HCT116 (cell line): ENCODE measurements around the gene CSPG4.

Source experiments
- CTCF ChIP-seq, 3 experiments: fragments of 200-600 bp in 1 of 3; sonication (generic) in 1 of 3; IDR thresholded peaks in 2 of 3; conservative IDR thresholded peaks in 1 of 3; 2 replicates each; pipeline ENCODE4 v1.5.1; 2012 to 2017; ENCODE audit warnings: low read depth in 2 of 3, low read length in 2 of 3, antibody characterized with exemption in 1 of 3, borderline replicate concordance in 1 of 3, control low read depth in 1 of 3, mild to moderate bottlenecking in 1 of 3, mixed read lengths in 1 of 3, mixed run types in 1 of 3, moderate library complexity in 1 of 3; ENCODE audit not compliant: insufficient read depth in 1 of 3
- POLR2A ChIP-seq: IDR thresholded peaks from 2 replicates; pipeline ENCODE4 v1.7.0; 2011; ENCODE audit warnings: borderline replicate concordance; ENCODE audit not compliant: insufficient read depth, insufficient read length; ENCODE audit errors: extremely low read depth
- REST ChIP-seq: IDR thresholded peaks from 2 replicates; pipeline ENCODE4 v1.6.1; 2012; ENCODE audit warnings: low read depth
- SP1 ChIP-seq: IDR thresholded peaks from 2 replicates; pipeline ENCODE4 v1.6.1; 2012; ENCODE audit warnings: low read depth

GRCh38 chr15:75684648-75685047, 28.0 kb downstream of the CSPG4 start:
- TF ChIP-seq POLR2A (no peak), CTCF (IDR thresholded peaks at IDR 0.05 in 2 of 3, conservative IDR thresholded peaks at IDR 0.05 in 1 of 3; ENCODE audit: borderline replicate concordance in 1 of 3, insufficient read depth in 1 of 3, low read depth in 2 of 3, low read length in 2 of 3) (no peak), REST (no peak), SP1 (no peak)
